Tibial artery (tissue), 4 donors: Measurements from ENCODE around the gene ITGB1.

ENCODE experiments used
- DNase-seq, 2 donors: peaks; one replicate each; pipeline ENCODE4 v3.0.0-alpha.2; 2019
- H3K27ac ChIP-seq, 2 donors: fragments of 200-600 bp; sonication (generic) in 1 of 2; 1 replicate in 1 of 2; 2 replicates in 1 of 2; pipeline ENCODE4 v1.5.1; 2018 to 2019; ENCODE audit warnings: mild to moderate bottlenecking in 1 of 2
- H3K27me3 ChIP-seq, 2 donors: fragments of 200-600 bp; sonication (generic) in 1 of 2; one replicate each; pipeline versions ENCODE4 v1.5.1 to v1.6.0; 2016 to 2019
- H3K36me3 ChIP-seq, 3 donors: fragments of 200-600 bp; sonication (generic) in 2 of 3; one replicate each; pipeline ENCODE4 v1.5.1; 2016 to 2019; ENCODE audit warnings: mild to moderate bottlenecking in 2 of 3
- H3K4me1 ChIP-seq, 4 donors: fragments of 200-600 bp; sonication (generic) in 2 of 4; 1 replicate in 3 of 4; 2 replicates in 1 of 4; pipeline ENCODE4 v1.5.1; 2016 to 2019
- H3K4me3 ChIP-seq, 2 donors: fragments of 200-600 bp; sonication (generic) in 1 of 2; 1 replicate in 1 of 2; 2 replicates in 1 of 2; pipeline ENCODE4 v1.5.1; 2018 to 2019; ENCODE audit warnings: mild to moderate bottlenecking in 2 of 2
- H3K9me3 ChIP-seq, 3 donors: fragments of 200-600 bp; sonication (generic) in 1 of 3; one replicate each; pipeline ENCODE4 v1.5.1; 2016 to 2019
- CTCF ChIP-seq, 2 experiments: fragments of 200-600 bp in 1 of 2; fragments of 450-650 bp in 1 of 2; IDR thresholded peaks; one replicate each; pipeline ENCODE4 v1.5.1; 2017 to 2019; ENCODE audit warnings: antibody characterized with exemption in 2 of 2, mild to moderate bottlenecking in 1 of 2, moderate library complexity in 1 of 2
- intact Hi-C: fragments of 100-400 bp; cut with DNase I; formaldehyde crosslinking; loops from one replicate; pipeline ENCODE4 v1.15.0; 2023; ENCODE audit warnings: low total_unique reads

Gene ITGB1

GRCh38 chr10:32931593-32931992 lies 26.4 kb downstream of the ITGB1 start:
- intact Hi-C loops = no loop called here
- no peak for TF ChIP-seq CTCF (IDR thresholded peaks at IDR 0.05)
- Histone ChIP-seq H3K27ac (no peak overlapping the region), H3K36me3 (peaks cover 21 to 48% (median 33%) of the 10 kb centered on the region in 3 donors), H3K4me3 (no peak overlapping the region), H3K9me3 (no peaks in the 10 kb centered on the region), H3K27me3 (no peaks in the 10 kb centered on the region), H3K4me1 (peaks cover 0 to 64% (median 8%) of the 10 kb centered on the region in 4 donors)
- DNase-seq = no peak

GRCh38 chr10:32930036-32930435 lies 28.0 kb downstream of the ITGB1 start:
- H3K36me3 ChIP-seq = peaks cover 33 to 52% (median 48%) of the 10 kb centered on the region in 3 donors
- H3K4me1 ChIP-seq = peaks cover 0 to 48% (median 10%) of the 10 kb centered on the region in 4 donors
- no peak overlapping the region for H3K4me3 ChIP-seq
- intact Hi-C loops = no loop called here
- no peak for DNase-seq
- H3K27me3 ChIP-seq = no peaks in the 10 kb centered on the region
- peak overlapping the region in 1 of 2 donors; percentile 12 for H3K27ac ChIP-seq
- no peaks in the 10 kb centered on the region for H3K9me3 ChIP-seq
- no peak for TF ChIP-seq CTCF (IDR thresholded peaks at IDR 0.05)

- no peak for TF ChIP-seq CTCF (IDR thresholded peaks at IDR 0.05)
- intact Hi-C loops = no loop called here
- no peak for DNase-seq
- peaks cover 0 to 44% (median 10%) of the 10 kb centered on the region in 4 donors for H3K4me1 ChIP-seq
- H3K4me3 ChIP-seq = no peak overlapping the region
- no peaks in the 10 kb centered on the region for H3K27me3 ChIP-seq
- no peaks in the 10 kb centered on the region for H3K9me3 ChIP-seq
- H3K27ac ChIP-seq = peak overlapping the region in 1 of 2 donors; percentile 12
- peaks cover 34 to 53% (median 52%) of the 10 kb centered on the region in 3 donors for H3K36me3 ChIP-seq
These were observed 28.4 kb downstream of the ITGB1 start for GRCh38 chr10:32929634-32930033.

GRCh38 chr10:32927750-32928149 lies 30.3 kb downstream of the ITGB1 start:
- intact Hi-C loops = no loop called here
- H3K27ac ChIP-seq = no peak overlapping the region
- peaks cover 0 to 38% (median 12%) of the 10 kb centered on the region in 4 donors for H3K4me1 ChIP-seq
- TF ChIP-seq CTCF (IDR thresholded peaks at IDR 0.05) = no peak
- H3K9me3 ChIP-seq = no peaks in the 10 kb centered on the region
- peaks cover 37 to 54% (median 50%) of the 10 kb centered on the region in 3 donors for H3K36me3 ChIP-seq
- no peak for DNase-seq
- no peaks in the 10 kb centered on the region for H3K27me3 ChIP-seq
- H3K4me3 ChIP-seq = no peak overlapping the region

GRCh38 chr10:32923849-32924248 lies 34.2 kb downstream of the ITGB1 start:
- intact Hi-C loops = no loop called here
- H3K4me3 ChIP-seq = no peak overlapping the region
- TF ChIP-seq CTCF (IDR thresholded peaks at IDR 0.05) = no peak
- no peak for DNase-seq
- peaks cover 63 to 90% (median 76%) of the 10 kb centered on the region in 3 donors for H3K36me3 ChIP-seq
- H3K27me3 ChIP-seq = no peaks in the 10 kb centered on the region
- H3K4me1 ChIP-seq = peaks cover 0 to 12% (median 8%) of the 10 kb centered on the region in 4 donors
- H3K27ac ChIP-seq = no peak overlapping the region
- H3K9me3 ChIP-seq = no peaks in the 10 kb centered on the region

- Histone ChIP-seq H3K27me3 (no peaks in the 10 kb centered on the region), H3K27ac (no peak overlapping the region), H3K36me3 (peaks cover 66 to 90% (median 77%) of the 10 kb centered on the region in 3 donors), H3K4me3 (no peak overlapping the region), H3K4me1 (peaks cover 0 to 8% (median 4%) of the 10 kb centered on the region in 4 donors), H3K9me3 (no peaks in the 10 kb centered on the region)
- no peak for TF ChIP-seq CTCF (IDR thresholded peaks at IDR 0.05)
- DNase-seq = no peak
- intact Hi-C loops = no loop called here
These were observed 34.9 kb downstream of the ITGB1 start for GRCh38 chr10:32923134-32923533.
